ENCODE results near the gene C2CD4D.

DNA sequence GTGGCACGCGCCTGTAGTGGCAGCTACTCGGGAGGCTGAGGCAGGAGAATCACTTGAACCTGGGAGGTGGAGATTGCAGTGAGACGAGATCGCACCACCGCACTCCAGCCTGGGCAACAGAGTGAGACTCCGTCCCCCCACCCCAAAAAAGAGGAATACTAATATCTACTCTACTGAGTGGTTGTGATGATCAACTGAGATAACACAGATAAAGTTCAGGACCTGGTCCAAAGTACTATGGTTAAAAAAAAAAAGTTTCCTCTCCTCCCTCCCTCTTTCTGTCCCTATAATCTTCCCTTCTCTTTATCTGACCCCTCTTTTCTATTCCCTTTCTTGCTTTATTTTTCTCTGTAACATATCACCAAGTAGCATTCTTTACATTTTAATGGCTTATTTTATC is 4.0 kb downstream of the C2CD4D start:
- TF ChIP-seq EZH2 (IDR thresholded peaks at IDR 0.05; ENCODE audit: insufficient read depth, low read length) = no peak
- TF ChIP-seq, protein P1, sequence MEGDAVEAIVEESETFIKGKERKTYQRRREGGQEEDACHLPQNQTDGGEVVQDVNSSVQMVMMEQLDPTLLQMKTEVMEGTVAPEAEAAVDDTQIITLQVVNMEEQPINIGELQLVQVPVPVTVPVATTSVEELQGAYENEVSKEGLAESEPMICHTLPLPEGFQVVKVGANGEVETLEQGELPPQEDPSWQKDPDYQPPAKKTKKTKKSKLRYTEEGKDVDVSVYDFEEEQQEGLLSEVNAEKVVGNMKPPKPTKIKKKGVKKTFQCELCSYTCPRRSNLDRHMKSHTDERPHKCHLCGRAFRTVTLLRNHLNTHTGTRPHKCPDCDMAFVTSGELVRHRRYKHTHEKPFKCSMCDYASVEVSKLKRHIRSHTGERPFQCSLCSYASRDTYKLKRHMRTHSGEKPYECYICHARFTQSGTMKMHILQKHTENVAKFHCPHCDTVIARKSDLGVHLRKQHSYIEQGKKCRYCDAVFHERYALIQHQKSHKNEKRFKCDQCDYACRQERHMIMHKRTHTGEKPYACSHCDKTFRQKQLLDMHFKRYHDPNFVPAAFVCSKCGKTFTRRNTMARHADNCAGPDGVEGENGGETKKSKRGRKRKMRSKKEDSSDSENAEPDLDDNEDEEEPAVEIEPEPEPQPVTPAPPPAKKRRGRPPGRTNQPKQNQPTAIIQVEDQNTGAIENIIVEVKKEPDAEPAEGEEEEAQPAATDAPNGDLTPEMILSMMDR (IDR thresholded peaks at IDR 0.05; ENCODE audit: insufficient read depth, low read depth, low read length) = no peak
